AG04449 (cell line): Measurements from ENCODE around the gene RIPK1.
A peak's percentile ranks its signal among the peaks of the same experiment; 100 is the strongest.
"Not testable (repeated sequence)": the region's sequence is repeated elsewhere in the genome, so short reads cannot be mapped to it uniquely, and the experiment has no call there.

Source experiments
- CTCF ChIA-PET: fragments of 350-600 bp; formaldehyde crosslinking; extraction: SDS; loops from one replicate; lab custom pipeline; 2021; ENCODE audit warnings: antibody characterized with exemption; lab: Yijun Ruan, JAX
- POLR2A ChIA-PET: fragments of 400-600, 350-600 bp; formaldehyde crosslinking; extraction: SDS; loops from one replicate; lab custom pipeline; 2020; ENCODE audit warnings: antibody characterized with exemption, inconsistent platforms; lab: Yijun Ruan, JAX
- DNase-seq: peaks from one replicate; pipeline ENCODE4 v3.0.0-alpha.2; 2010; ENCODE audit warnings: low read depth, low spot score
- H3K4me3 ChIP-seq: 2 replicates; pipeline ENCODE4 v1.5.1; 2011; ENCODE audit warnings: low read depth, mild to moderate bottlenecking, control low read depth, low read length
- TF ChIP-seq, protein P1 (sequence below): IDR thresholded peaks from one replicate; pipeline ENCODE4 v1.5.1; 2011; ENCODE audit warnings: mild to moderate bottlenecking, moderate library complexity, low read length, control low read depth, inconsistent platforms; ENCODE audit not compliant: insufficient read depth; ENCODE audit errors: missing control alignments

The RIPK1 gene

DNA sequence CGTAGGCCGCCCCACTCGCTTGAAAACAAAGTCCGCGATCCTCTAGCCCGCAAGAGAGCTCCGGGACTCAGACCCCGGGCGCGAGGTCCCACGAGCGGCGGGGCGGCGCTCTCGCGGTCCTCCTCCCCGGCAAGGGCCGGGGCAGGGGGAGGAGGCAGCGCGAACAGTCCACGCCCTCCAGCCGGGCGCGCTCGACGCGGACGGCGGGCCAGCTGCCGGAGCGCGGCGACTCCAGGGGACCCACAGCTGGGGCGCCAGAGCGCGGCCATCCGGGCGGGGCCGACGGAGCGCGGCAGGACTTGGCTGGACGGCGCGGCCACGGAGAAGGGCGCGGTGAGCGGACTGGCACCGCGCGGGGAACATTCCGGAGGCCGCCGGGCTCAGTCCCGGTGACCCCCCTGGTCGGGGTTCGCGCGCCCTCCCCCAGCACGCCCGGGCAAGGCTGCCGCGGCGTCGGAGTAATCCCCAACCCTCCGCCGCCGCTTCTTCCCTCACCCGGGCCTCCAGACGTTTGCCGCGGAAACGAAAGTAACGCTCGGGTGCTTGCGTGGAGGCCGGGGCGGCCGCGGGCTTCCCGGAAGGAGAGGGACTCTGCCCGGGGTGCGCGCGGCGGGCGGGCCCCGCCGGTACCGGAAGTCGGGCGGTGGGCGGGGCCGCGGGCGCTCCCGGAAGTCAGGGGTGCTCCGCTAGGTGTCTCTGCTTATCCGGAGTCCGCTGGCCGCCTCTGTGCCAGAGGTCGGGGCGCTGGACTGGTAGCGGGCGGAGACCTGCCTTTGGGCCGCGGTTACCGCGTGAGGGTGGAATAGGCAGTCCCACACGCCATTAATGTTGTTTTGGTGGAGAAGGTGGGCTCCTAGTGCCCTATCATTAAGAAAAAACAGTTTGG lies at the start of gene RIPK1:
RIPK1 (plus strand) TSS at position 166 of the 886 bp plus-strand sequence. CDS start 8,330 bp downstream, outside the sequence.
- POLR2A ChIA-PET, result interaction anchor here (0.8 to 3.0 kb wide), 5 partner anchors 17 to 82 kb away, joined by 3 to 22 read pairs (median 3); no protein-coding TSS in a partner anchor
- no peak for DNase-seq
- H3K4me3 ChIP-seq, result peak within 1 kb of the TSS; percentile 77
- CTCF ChIA-PET, result interaction anchor here (0.9 to 2.6 kb wide), 6 partner anchors 42 to 183 kb away, joined by 3 to 7 read pairs (median 6); no protein-coding TSS in a partner anchor
- TF ChIP-seq, protein P1, sequence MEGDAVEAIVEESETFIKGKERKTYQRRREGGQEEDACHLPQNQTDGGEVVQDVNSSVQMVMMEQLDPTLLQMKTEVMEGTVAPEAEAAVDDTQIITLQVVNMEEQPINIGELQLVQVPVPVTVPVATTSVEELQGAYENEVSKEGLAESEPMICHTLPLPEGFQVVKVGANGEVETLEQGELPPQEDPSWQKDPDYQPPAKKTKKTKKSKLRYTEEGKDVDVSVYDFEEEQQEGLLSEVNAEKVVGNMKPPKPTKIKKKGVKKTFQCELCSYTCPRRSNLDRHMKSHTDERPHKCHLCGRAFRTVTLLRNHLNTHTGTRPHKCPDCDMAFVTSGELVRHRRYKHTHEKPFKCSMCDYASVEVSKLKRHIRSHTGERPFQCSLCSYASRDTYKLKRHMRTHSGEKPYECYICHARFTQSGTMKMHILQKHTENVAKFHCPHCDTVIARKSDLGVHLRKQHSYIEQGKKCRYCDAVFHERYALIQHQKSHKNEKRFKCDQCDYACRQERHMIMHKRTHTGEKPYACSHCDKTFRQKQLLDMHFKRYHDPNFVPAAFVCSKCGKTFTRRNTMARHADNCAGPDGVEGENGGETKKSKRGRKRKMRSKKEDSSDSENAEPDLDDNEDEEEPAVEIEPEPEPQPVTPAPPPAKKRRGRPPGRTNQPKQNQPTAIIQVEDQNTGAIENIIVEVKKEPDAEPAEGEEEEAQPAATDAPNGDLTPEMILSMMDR, result peak; percentile 55

DNA sequence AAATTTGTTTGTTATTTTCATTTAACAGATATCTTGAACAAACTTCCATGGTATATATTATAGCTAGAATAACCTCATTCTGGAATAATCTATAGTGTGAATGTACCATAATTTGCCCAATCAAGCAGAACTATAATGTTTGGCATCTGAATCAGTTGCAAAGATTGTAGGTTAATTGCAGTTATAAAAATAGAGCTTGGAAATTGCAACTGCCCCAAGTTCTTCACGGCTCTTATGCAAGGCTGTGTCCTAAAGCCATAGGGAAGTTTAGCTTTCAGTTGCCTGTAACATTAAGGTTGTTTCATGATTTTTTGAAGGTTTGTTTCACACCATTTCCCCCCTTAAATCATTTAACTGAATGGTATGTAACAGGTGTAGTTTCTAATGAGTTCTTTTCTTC lies 49.2 kb upstream of the RIPK1 start:
- no peak overlapping the region for H3K4me3 ChIP-seq
- ChIA-PET POLR2A (no interaction called here), CTCF (interaction anchor here (1.5 to 5.5 kb wide), 3 partner anchors 18 to 23 kb away, joined by 3 to 41 read pairs (median 6); partner anchors contain the start of gene NQO2)
- DNase-seq, result no peak
- TF ChIP-seq, protein P1, result no peak

DNA sequence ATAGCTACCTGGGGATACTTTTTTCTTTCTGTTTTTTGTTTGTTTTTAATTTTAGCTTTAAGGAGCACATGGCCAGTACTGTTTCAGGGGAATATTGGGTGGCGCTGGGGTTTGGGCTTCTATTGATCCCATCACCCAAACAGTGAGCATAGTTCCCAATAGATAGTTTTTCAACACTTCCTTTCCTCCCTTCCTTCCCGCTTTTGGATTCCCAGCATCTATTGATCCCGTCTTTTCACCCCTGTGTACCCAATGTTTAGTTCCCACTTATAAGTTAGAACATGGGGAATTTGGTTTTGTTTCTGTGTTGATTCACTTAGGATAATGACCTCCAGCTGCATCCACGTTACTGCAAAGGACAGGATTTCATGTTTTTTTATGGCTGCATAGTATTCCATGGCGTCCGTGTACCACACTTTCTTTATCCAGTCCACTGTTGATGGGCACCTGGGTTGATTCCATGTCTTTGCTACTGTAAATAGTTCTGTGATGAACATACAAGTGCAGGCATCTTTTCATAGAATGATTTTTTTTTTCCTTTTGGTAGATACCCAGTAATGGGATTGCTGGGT lies 48.5 kb upstream of the RIPK1 start:
- POLR2A ChIA-PET, result no interaction called here
- H3K4me3 ChIP-seq, result no peak overlapping the region

DNA sequence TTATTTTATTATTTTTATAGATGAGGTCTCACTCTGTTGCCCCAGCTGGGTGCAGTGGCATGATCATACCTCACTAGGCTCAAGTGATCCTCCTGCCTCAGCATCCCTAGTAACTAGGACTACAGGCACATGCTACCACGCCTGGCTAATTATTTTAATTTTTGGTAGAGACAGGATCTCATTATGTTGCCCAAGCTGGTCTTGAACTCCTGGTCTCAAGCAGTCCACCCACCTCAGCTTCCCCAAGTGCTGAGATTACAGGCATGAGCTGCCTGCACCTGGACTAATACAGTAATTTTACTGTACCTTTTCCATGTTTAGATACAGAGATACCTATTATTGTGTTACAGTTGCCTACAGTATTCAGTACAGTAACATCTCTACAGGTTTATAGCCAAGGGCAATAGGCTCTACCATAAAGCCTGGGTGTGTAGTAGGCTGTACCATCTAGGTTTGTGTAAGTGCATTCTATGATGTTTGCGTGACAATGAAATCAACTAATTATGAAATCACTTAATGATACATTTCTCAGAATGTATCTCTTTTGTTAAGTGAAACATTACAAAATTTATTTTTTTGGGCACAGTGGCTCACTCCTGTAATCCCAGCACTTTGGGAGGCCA lies 47.2 kb upstream of the RIPK1 start:
- CTCF ChIA-PET, result interaction anchor here (0.8 to 5.5 kb wide), 3 partner anchors 20 to 69 kb away, joined by 3 to 41 read pairs (median 3); partner anchors contain the start of gene NQO2
- DNase-seq, POLR2A ChIA-PET, H3K4me3 ChIP-seq: not testable (repeated sequence)

More for the DNA sequence above, 48.5 kb upstream of the RIPK1 start:
- TF ChIP-seq, protein P1, result no peak
- CTCF ChIA-PET, result interaction anchor here (1.2 to 5.5 kb wide), 5 partner anchors 19 to 67 kb away, joined by 3 to 41 read pairs (median 4); partner anchors contain the start of gene NQO2
- DNase-seq, result no peak

DNA sequence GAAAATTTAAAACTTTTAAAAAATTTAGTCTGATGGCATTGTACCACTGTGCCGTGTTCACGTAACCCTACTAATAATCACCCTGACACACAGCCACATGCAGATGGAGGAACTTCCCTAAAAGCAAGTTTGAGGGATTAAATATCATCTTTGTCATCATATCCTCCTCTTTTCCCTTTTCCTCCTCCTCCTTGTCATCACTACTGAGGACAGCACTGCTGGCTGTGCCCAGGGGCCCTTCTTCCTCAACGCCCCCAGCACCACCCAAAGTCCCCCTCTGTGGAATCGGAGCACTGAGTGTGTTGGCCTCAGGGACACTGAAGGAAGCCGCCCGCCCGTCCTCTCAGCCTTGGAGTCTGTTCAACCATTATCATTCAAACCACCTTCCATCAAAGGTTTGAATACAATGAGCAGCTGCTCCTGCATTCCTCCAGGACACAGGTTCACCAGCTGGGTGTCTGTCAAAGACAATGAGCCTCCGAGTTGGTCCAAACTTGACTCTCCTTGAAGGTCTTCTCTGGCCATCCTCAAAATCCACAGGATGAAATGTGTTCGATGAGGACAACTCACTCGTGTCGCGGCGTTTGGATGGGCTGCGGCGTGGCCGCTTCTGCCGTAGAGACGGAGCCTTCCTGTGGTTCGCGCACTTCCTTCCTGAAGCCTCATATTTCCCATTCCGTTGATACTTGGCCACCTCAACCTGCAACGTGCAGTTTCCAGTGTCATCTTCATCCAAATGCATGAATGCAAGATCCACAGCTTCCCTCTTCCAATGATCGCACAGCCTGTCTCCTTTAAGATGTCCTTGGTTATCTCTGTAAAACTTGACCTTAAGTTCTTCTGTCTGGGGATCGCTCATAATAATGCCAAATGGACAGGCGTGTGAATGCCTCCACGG lies 45.3 kb upstream of the RIPK1 start:
- ChIA-PET CTCF (interaction anchor here (1.0 to 5.5 kb wide), 2 partner anchors 22 to 30 kb away, joined by 3 to 41 read pairs; partner anchors contain the start of gene NQO2), POLR2A (interaction anchor here (1.1 kb wide), 1 partner anchor 24 kb away, joined by 5 read pairs; the partner anchor contains the start of gene NQO2)
- TF ChIP-seq, protein P1, result no peak

More for the DNA sequence above, 45.3 kb upstream of the RIPK1 start:
- no peak overlapping the region for H3K4me3 ChIP-seq
- no peak for DNase-seq
